Measurements from ENCODE around the gene TOMM34.

The TOMM34 gene

DNA sequence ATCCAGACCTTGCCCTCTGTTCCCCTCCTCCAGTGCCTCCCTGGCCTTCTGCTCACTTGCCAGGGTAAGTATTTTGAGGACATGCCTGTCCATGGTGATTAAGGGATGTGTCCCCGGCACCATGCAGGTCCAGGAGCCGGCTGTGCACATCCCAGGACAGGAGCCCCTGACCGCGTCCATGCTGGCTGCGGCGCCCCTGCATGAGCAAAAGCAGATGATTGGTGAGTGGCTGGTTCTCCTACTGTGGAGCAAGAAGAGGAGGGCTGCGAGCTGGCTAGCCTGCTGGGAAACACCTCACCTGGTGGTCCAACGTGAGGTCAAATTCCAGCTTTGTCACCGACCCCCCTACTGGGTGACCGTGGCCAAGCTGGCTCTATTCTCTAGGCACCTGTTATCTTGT lies 23.7 kb downstream of the TOMM34 start:
- no peak for DNase-seq (ENCODE audit: low read depth)
- TF ChIP-seq POLR2A (IDR thresholded peaks at IDR 0.05; ENCODE audit: extremely low read depth, insufficient read length) = no peak
- TF ChIP-seq, protein P1, sequence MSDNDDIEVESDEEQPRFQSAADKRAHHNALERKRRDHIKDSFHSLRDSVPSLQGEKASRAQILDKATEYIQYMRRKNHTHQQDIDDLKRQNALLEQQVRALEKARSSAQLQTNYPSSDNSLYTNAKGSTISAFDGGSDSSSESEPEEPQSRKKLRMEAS (IDR thresholded peaks at IDR 0.05; ENCODE audit: low read depth, low read length) = no peak
- H3K4me3 ChIP-seq (ENCODE audit: low read depth, low read length) = no peak overlapping the region

DNA sequence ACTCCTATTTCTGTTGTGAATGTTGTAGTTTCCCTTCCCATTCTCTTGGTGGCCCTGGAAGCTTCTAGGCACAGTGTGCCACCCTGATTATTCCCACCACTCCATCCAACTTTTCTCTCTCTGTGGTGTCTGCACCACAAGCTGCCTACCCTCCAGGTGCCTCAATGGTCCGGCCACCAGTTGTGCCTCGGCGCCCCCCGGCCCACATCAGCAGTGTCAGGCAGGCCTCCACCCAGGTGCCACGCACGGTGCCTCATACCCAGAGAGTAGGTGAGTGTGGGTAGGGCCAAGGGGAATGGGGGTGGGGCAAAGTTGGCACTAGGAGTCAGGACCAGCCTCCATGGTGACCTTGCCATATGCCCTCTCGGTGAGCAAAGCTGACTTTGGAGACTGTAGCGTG lies 27.3 kb downstream of the TOMM34 start:
- TF ChIP-seq, protein P2, sequence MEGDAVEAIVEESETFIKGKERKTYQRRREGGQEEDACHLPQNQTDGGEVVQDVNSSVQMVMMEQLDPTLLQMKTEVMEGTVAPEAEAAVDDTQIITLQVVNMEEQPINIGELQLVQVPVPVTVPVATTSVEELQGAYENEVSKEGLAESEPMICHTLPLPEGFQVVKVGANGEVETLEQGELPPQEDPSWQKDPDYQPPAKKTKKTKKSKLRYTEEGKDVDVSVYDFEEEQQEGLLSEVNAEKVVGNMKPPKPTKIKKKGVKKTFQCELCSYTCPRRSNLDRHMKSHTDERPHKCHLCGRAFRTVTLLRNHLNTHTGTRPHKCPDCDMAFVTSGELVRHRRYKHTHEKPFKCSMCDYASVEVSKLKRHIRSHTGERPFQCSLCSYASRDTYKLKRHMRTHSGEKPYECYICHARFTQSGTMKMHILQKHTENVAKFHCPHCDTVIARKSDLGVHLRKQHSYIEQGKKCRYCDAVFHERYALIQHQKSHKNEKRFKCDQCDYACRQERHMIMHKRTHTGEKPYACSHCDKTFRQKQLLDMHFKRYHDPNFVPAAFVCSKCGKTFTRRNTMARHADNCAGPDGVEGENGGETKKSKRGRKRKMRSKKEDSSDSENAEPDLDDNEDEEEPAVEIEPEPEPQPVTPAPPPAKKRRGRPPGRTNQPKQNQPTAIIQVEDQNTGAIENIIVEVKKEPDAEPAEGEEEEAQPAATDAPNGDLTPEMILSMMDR (IDR thresholded peaks at IDR 0.05; ENCODE audit: low read depth, low read length) = no peak
- TF ChIP-seq, protein P1 (IDR thresholded peaks at IDR 0.05; ENCODE audit: low read depth, low read length) = no peak
- no peak for TF ChIP-seq POLR2A (IDR thresholded peaks at IDR 0.05; ENCODE audit: extremely low read depth, insufficient read length)
- no peak for TF ChIP-seq MYC (IDR thresholded peaks at IDR 0.05; ENCODE audit: low read depth, low read length)
- H3K4me3 ChIP-seq (ENCODE audit: low read depth, low read length) = no peak overlapping the region
- DNase-seq (ENCODE audit: low read depth) = no peak

DNA sequence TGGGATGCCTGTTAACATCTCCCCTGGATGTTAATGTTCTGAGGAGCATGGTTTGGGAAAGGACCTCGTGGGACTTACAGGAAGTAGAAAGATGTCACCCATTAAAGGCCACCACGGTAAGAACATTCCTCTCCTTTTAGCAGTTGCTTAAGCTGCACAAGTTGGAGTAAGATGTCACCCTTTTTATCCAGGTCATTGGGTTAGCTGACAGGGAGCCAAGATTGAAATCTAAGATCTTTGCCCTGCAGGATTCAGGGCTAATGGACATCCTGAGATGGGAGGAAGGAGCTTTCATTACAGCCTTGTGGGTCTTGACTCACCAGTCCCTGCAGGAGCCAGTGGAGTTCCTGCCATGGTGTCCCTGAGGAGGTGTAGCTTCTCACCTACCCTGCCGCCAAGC lies 28.3 kb downstream of the TOMM34 start:
- no peak for TF ChIP-seq POLR2A (IDR thresholded peaks at IDR 0.05; ENCODE audit: extremely low read depth, insufficient read length)
- DNase-seq (ENCODE audit: low read depth) = no peak
- H3K4me3 ChIP-seq (ENCODE audit: low read depth, low read length) = no peak overlapping the region

DNA sequence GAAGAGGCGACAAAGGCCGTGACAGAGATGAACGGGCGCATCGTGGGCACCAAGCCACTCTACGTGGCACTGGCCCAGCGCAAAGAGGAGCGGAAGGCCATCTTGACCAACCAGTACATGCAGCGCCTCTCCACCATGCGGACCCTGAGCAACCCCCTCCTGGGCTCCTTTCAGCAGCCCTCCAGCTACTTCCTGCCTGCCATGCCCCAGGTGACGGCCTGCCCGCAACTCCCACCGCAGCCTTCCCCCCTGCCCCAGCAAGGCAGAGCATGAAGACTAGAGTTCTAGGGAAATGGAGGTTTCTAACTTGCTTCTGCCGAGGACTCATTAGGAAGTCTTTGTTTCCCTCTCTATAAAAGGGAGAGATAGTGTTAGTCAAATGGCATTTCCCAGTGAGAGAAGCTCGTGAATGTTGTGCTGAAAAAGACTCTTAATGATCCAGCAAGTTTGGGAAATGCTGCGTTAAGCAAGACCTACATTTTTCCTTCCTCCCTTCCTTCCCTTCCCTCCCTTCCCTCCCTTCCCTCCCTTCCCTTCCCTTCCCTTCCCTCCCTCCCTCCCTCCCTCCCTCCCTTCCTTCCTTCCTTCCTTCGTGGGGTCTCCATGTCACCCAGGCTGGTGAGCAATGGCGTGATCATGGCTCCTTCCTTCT lies 29.6 kb downstream of the TOMM34 start:
- no peak for DNase-seq (ENCODE audit: low read depth)
- H3K4me3 ChIP-seq (ENCODE audit: low read depth, low read length) = no peak overlapping the region
- no peak for TF ChIP-seq MYC (IDR thresholded peaks at IDR 0.05; ENCODE audit: low read depth, low read length)
- no peak for TF ChIP-seq POLR2A (IDR thresholded peaks at IDR 0.05; ENCODE audit: extremely low read depth, insufficient read length)
- TF ChIP-seq, protein P1 (IDR thresholded peaks at IDR 0.05; ENCODE audit: low read depth, low read length) = no peak
- TF ChIP-seq, protein P2 (IDR thresholded peaks at IDR 0.05; ENCODE audit: low read depth, low read length) = no peak

DNA sequence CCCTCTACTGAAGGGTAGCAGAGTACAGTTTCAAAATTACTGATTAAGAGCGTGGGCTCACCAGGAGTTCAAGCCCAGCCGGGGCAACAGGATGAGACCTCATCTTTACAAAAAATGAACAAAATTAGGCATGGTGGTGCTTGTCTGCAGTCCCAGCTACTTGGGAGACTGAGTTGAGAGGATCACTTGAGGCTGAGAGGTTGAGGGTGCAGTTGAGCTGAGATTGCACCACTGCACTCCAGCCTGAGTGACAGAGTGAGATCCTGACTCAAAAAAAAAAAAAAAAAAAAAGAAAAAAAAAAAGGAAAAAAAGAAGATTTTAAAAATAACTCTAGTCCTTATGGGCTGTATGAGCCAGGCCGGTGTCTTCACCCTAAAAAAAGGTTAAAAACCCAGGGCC lies 31.6 kb downstream of the TOMM34 start:
- TF ChIP-seq POLR2A (IDR thresholded peaks at IDR 0.05; ENCODE audit: extremely low read depth, insufficient read length) (no peak), MYC (IDR thresholded peaks at IDR 0.05; ENCODE audit: low read depth, low read length) (no peak)
- TF ChIP-seq, protein P2 (IDR thresholded peaks at IDR 0.05; ENCODE audit: low read depth, low read length) = no peak
- TF ChIP-seq, protein P1 (IDR thresholded peaks at IDR 0.05; ENCODE audit: low read depth, low read length) = no peak
- no peak for DNase-seq (ENCODE audit: low read depth)
- no peak overlapping the region for H3K4me3 ChIP-seq (ENCODE audit: low read depth, low read length)

DNA sequence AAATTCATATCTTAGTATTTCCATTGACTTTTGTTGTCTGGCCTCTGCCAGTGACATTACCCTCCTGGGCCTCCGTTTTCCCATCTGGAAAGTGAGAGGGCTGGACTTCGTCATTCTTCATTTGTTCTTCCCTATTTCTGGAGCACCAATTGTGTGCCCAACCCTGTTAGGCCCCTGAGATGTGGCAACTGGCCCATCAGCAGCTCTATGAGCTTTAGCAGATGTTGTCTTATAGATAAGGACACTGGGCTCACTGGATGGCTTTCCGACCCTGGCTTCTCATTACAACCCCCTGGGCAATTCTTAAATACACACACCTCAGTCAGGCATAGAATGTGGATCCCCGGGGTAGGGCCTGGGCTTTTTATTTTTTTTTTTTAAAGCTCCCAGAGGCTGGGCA lies 35.7 kb downstream of the TOMM34 start:
- H3K4me3 ChIP-seq (ENCODE audit: low read depth, low read length) = no peak overlapping the region
- TF ChIP-seq POLR2A (IDR thresholded peaks at IDR 0.05; ENCODE audit: extremely low read depth, insufficient read length) = no peak
- TF ChIP-seq, protein P2 (IDR thresholded peaks at IDR 0.05; ENCODE audit: low read depth, low read length) = no peak
- TF ChIP-seq, protein P1 (IDR thresholded peaks at IDR 0.05; ENCODE audit: low read depth, low read length) = no peak
- no peak for TF ChIP-seq MYC (IDR thresholded peaks at IDR 0.05; ENCODE audit: low read depth, low read length)
- no peak for DNase-seq (ENCODE audit: low read depth)

DNA sequence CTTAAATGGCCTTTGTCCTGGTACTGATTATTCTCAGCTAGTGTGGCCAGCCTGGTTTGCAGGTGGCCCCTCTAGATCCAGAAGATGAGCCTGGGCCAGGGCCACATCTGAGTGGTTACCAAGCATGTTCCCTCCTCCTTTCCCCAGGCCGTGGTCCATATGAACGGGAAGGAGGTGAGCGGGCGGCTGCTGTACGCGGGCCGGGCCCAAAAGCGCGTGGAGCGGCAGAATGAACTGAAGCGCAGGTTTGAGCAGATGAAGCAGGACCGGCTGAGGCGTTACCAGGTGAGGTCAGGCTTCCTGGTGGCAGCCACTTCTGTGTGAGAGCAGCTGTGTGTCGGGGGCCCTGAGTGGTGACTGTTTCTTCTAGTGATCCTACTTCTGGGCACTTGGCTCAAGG lies 38.8 kb downstream of the TOMM34 start:
- TF ChIP-seq POLR2A (IDR thresholded peaks at IDR 0.05; ENCODE audit: extremely low read depth, insufficient read length) (no peak), MYC (IDR thresholded peaks at IDR 0.05; ENCODE audit: low read depth, low read length) (no peak)
- TF ChIP-seq, protein P2 (IDR thresholded peaks at IDR 0.05; ENCODE audit: low read depth, low read length) = no peak
- TF ChIP-seq, protein P1 (IDR thresholded peaks at IDR 0.05; ENCODE audit: low read depth, low read length) = no peak
- no peak for DNase-seq (ENCODE audit: low read depth)
- no peak overlapping the region for H3K4me3 ChIP-seq (ENCODE audit: low read depth, low read length)
